ENCODE data around the gene PFKM. TPM values are rescaled to one million over a fixed set of nuclear protein-coding genes. Genes with fewer than 3 reads are reported as not detected.

PFKM gene
- total RNA-seq: 60.9 to 82.3 TPM (median 61.2 TPM) in 3 replicates
- long read RNA-seq, transcript PFKM-203 (23 exons, 3,224 nt): major isoform, 48 of 91 reads
- long read RNA-seq, transcript PFKM-206 (22 exons, 3,063 nt): minor isoform, 5 of 91 reads
- long read RNA-seq, partial matches to known transcripts: 5 of 91 reads
- long read RNA-seq, other reads (novel, unspliced or antisense): 32 of 91 reads

DNA sequence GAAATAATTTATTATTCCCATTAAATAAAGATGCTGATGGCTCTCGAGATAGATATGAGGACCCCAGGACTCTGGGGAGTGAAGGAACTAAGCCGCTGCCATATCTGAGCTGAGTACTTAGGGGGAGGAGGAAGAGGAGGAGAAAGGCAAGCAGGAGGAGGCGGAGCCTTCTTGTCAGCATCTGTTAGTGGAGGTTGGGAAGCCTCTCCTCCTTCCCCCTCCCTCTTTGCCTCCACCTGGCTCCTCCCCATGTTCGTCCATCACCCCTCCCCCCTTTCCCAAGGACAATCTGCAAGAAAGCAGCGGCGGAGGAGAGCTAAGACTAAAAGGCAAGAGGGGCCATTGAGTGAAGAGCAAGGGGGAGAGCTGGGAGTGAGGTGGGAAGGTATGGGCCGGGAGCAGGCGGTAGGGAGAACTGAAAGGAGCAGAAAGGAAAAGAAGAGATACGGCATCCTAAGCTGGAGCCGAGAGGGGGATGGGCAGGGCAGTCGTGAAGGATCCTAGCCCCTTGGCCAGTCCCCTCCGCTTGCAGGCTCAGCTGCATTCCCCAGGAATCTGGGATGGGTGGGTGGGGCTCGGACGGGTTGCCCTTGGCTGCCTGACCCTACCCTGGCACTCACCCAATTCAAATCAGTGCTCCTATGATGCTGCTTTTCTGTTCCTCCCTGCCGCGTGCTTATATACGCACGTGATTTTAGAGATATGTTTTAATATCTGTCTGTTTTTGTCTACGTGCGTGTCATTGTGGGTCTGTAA, at the start of gene PFKM:
PFKM (plus strand) TSS at position 287 of the 756 bp plus-strand sequence. CDS start 3,411 bp downstream, outside the sequence.
- H3K4me3 Mint-ChIP-seq (ENCODE audit: unreplicated experiment): peak within 1 kb of the TSS; percentile 99
- H3K27ac Mint-ChIP-seq (ENCODE audit: unreplicated experiment): peak within 1 kb of the TSS; percentile 94
- H3K36me3 Mint-ChIP-seq (ENCODE audit: low read depth): peaks cover 5% of the 10 kb centered on the region
- peaks cover 24% of the 10 kb centered on the region for H3K4me1 Mint-ChIP-seq (ENCODE audit: low read depth)
- H3K27me3 Mint-ChIP-seq (ENCODE audit: low read depth): peaks cover 12% of the 10 kb centered on the region
- no peaks in the 10 kb centered on the region for H3K9me3 Mint-ChIP-seq (ENCODE audit: low read depth)
- DNase-seq (ENCODE audit: low spot score): no peak
- TF ChIP-seq, protein P1, sequence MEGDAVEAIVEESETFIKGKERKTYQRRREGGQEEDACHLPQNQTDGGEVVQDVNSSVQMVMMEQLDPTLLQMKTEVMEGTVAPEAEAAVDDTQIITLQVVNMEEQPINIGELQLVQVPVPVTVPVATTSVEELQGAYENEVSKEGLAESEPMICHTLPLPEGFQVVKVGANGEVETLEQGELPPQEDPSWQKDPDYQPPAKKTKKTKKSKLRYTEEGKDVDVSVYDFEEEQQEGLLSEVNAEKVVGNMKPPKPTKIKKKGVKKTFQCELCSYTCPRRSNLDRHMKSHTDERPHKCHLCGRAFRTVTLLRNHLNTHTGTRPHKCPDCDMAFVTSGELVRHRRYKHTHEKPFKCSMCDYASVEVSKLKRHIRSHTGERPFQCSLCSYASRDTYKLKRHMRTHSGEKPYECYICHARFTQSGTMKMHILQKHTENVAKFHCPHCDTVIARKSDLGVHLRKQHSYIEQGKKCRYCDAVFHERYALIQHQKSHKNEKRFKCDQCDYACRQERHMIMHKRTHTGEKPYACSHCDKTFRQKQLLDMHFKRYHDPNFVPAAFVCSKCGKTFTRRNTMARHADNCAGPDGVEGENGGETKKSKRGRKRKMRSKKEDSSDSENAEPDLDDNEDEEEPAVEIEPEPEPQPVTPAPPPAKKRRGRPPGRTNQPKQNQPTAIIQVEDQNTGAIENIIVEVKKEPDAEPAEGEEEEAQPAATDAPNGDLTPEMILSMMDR (IDR thresholded peaks at IDR 0.05): no peak

DNA sequence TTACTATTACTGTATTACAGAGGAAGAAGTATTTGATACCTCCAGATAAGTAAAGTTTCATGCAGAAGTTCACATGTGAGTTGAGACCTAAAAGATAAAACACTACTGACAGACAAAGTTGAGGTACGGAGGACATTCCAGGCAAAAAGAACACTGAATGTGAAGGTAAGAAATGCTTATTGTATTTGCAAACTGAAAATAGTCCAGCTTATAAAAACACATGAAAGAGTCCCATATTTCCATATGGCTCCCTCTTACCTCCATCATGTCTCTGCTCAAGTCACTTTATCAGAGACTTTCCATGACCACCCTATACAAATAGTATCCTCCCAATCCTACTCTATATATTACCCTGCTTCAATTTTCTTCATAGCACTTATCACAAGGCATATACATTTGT, 49.1 kb upstream of the PFKM start:
- no peaks in the 10 kb centered on the region for H3K4me1 Mint-ChIP-seq (ENCODE audit: low read depth)
- no peak overlapping the region for H3K27ac Mint-ChIP-seq (ENCODE audit: unreplicated experiment)
- H3K4me3 Mint-ChIP-seq (ENCODE audit: unreplicated experiment): no peak overlapping the region
- no peaks in the 10 kb centered on the region for H3K27me3 Mint-ChIP-seq (ENCODE audit: low read depth)
- H3K9me3 Mint-ChIP-seq (ENCODE audit: low read depth): no peaks in the 10 kb centered on the region
- DNase-seq (ENCODE audit: low spot score): no peak
- H3K36me3 Mint-ChIP-seq (ENCODE audit: low read depth): peaks cover 34% of the 10 kb centered on the region
- TF ChIP-seq, protein P1 (IDR thresholded peaks at IDR 0.05): no peak

DNA sequence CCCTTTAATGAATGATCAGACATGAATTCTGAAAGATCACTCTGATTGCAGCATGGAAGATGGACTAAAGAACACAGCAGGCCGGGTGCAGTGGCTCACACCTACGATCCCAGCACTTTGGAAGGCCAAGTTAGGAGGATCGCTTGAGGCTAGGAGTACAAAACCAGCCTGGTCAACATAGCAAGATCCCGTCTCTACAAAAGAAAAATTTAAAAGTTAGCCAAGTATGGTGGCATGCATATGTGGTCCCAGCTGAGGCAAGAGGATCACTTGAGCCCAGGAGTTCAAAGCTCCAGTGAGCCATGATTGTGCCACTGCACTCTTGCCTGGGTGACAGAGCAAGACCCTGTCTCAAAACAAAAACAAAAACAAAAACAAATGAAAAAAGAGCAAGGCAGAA, 48.4 kb upstream of the PFKM start:
- Mint-ChIP-seq H3K27ac (ENCODE audit: unreplicated experiment) (no peak overlapping the region), H3K27me3 (ENCODE audit: low read depth) (no peaks in the 10 kb centered on the region), H3K9me3 (ENCODE audit: low read depth) (no peaks in the 10 kb centered on the region), H3K4me3 (ENCODE audit: unreplicated experiment) (no peak overlapping the region), H3K36me3 (ENCODE audit: low read depth) (peaks cover 30% of the 10 kb centered on the region), H3K4me1 (ENCODE audit: low read depth) (no peaks in the 10 kb centered on the region)
- no peak for DNase-seq (ENCODE audit: low spot score)
- TF ChIP-seq, protein P1 (IDR thresholded peaks at IDR 0.05): no peak

DNA sequence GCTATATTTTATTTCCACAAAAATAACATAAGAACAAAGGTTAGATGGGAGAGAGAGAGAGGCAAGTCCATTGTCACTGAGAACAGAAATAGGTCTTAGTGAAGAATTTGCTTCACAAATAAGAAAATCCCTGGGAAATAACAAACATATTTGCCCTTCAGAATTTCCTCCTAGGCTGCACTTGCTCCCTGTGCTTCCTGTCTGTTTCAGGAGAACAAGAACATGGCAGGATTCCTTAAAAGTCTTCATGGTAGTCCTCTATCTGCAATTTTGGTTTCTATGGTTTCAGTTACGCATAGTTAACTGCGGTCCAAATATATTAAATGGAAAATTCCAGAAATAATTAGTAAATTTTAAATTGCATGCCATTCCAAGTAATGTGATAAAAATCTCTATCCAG, 47.4 kb upstream of the PFKM start:
- Mint-ChIP-seq H3K4me1 (ENCODE audit: low read depth) (no peaks in the 10 kb centered on the region), H3K27me3 (ENCODE audit: low read depth) (no peaks in the 10 kb centered on the region), H3K4me3 (ENCODE audit: unreplicated experiment) (no peak overlapping the region), H3K27ac (ENCODE audit: unreplicated experiment) (no peak overlapping the region), H3K36me3 (ENCODE audit: low read depth) (peaks cover 30% of the 10 kb centered on the region), H3K9me3 (ENCODE audit: low read depth) (no peaks in the 10 kb centered on the region)
- DNase-seq (ENCODE audit: low spot score): no peak
- TF ChIP-seq, protein P1 (IDR thresholded peaks at IDR 0.05): no peak

DNA sequence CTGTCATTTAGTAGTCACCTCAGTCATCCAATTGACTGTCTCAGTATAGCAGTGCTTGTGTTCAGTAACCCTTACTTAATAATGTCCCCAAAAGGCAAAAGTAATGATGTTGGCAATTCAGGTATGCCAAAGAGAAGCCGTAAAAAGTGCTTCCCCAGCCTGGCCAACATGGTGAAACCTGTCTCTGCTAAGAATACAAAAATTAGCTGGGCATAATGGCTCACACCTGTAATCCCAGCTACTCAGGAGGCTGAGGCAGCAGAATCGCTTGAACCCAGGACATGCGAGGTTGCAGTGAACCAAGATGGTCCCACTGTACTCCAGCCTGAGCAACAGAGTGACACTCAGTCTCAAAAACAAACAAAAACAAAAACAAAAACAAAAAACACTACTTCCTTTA, 46.9 kb upstream of the PFKM start:
- H3K4me3 Mint-ChIP-seq (ENCODE audit: unreplicated experiment): no peak overlapping the region

More for the DNA sequence above, 46.9 kb upstream of the PFKM start:
- Mint-ChIP-seq H3K9me3 (ENCODE audit: low read depth) (peaks cover 3% of the 10 kb centered on the region), H3K36me3 (ENCODE audit: low read depth) (peaks cover 31% of the 10 kb centered on the region), H3K4me1 (ENCODE audit: low read depth) (no peaks in the 10 kb centered on the region), H3K27me3 (ENCODE audit: low read depth) (no peaks in the 10 kb centered on the region), H3K27ac (ENCODE audit: unreplicated experiment) (no peak overlapping the region)
- no peak for DNase-seq (ENCODE audit: low spot score)
- TF ChIP-seq, protein P1 (IDR thresholded peaks at IDR 0.05): no peak
